Naive thymus-derived CD8-positive, alpha-beta T cell (primary cell): ENCODE measurements around the gene RTP3. TPM values are rescaled to one million over a fixed set of nuclear protein-coding genes. Genes with fewer than 3 reads are reported as not detected.

Experiments used
- ATAC-seq, 2 donors: fragments of 150-1000 bp; cut with Tn5 transposase in 1 of 2; sonication (Bioruptor Pico), chemical (Tn5 transposase) in 1 of 2; 1 replicate in 1 of 2; 2 replicates in 1 of 2; pipeline ENCODE4 v1.10.0; 2021; ENCODE audit warnings: mild to moderate bottlenecking in 2 of 2, moderate library complexity in 2 of 2
- POLR2A ChIA-PET: fragments of 350-600 bp; sonication (Branson Sonifier 250); formaldehyde crosslinking; loops from one replicate; lab custom pipeline; 2021; ENCODE audit warnings: antibody characterized with exemption; lab: Charles Lee
- DNase-seq, 10 donors: peaks; one replicate each; pipeline versions ENCODE4 v3.0.0 to v3.0.0-alpha.2; 2020 to 2022
- H3K27ac Mint-ChIP-seq, 10 donors: one replicate each; pipeline ENCODE4 v1.8.0; 2020 to 2022; ENCODE audit warnings: mild to moderate bottlenecking in 10 of 10, mixed read lengths in 10 of 10, moderate library complexity in 4 of 10, inconsistent platforms in 1 of 10
- H3K27me3 Mint-ChIP-seq, 5 donors: one replicate each; pipeline ENCODE4 v1.8.0; 2021 to 2022; ENCODE audit warnings: mixed read lengths in 5 of 5
- H3K36me3 Mint-ChIP-seq, 3 donors: one replicate each; pipeline ENCODE4 v1.8.0; 2020 to 2022; ENCODE audit warnings: mixed read lengths in 3 of 3, mild to moderate bottlenecking in 2 of 3, inconsistent platforms in 1 of 3
- H3K4me1 Mint-ChIP-seq, 4 donors: one replicate each; pipeline ENCODE4 v1.8.0; 2021 to 2022; ENCODE audit warnings: mixed read lengths in 4 of 4
- H3K4me3 Mint-ChIP-seq, 10 donors: one replicate each; pipeline ENCODE4 v1.8.0; 2020 to 2022; ENCODE audit warnings: mild to moderate bottlenecking in 10 of 10, mixed read lengths in 10 of 10, moderate library complexity in 6 of 10, inconsistent platforms in 1 of 10
- H3K9me3 Mint-ChIP-seq, 9 donors: one replicate each; pipeline ENCODE4 v1.8.0; 2020 to 2022; ENCODE audit warnings: mixed read lengths in 9 of 9, mild to moderate bottlenecking in 3 of 9, inconsistent platforms in 1 of 9, moderate library complexity in 1 of 9
- polyA plus RNA-seq, 3 donors: library from polyadenylated mRNA; unstranded; fragments of 300-500 nt; fragmentation: Illumina TruSeq; gene quantifications; one replicate each; pipeline ENCODE4 v1.2.3, GENCODE V29; 2021
- total RNA-seq, 8 experiments: library from RNA in 2 of 8; stranded (reverse) in 2 of 8; gene quantifications; one replicate each; pipeline ENCODE4 v1.2.3 and lab custom pipeline; 2021 to 2026

Gene RTP3
- total and polyA plus RNA-seq, 5 experiments from 2014 or later: not detected

DNA sequence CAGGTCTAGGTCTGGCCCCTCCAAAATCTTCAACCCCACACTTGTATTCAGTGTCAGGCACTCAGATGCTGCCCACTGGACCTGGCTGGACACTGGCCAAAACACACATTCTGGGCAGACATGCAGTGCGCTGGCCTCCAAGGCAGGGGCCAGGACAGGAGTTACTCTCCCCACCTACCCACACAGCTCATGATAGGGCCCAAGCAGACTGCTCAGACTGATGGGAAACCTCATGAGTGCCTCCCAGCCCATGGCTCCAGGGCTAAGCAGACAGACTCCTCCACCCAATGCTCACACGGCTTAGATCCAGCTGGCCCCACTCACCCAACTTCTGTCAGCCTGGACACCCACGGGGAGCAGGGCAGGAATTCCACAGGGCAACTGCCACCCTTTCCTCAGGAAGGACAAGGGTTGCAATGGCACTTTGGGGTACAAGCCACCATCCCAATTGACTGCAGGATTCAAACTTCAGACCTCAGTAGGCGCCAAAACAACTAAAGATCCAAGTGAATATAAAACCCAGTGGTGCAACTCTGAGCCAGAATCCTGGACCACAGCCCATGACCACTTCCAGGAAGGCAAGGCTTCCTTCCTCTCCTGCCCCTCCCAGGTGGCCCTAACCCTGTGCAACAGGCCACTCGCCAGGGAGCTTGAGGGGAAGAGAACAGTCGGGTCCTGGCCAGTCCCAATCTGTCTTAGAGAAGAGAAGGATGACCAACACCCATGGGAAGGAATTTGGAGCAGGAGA is 34.5 kb upstream of the RTP3 start:
- peaks cover 0 to 6% (median 2%) of the 10 kb centered on the region in 3 donors for H3K36me3 Mint-ChIP-seq
- no peak overlapping the region for H3K4me3 Mint-ChIP-seq
- peak overlapping the region in 1 of 10 donors; percentile 6 for H3K27ac Mint-ChIP-seq

DNA sequence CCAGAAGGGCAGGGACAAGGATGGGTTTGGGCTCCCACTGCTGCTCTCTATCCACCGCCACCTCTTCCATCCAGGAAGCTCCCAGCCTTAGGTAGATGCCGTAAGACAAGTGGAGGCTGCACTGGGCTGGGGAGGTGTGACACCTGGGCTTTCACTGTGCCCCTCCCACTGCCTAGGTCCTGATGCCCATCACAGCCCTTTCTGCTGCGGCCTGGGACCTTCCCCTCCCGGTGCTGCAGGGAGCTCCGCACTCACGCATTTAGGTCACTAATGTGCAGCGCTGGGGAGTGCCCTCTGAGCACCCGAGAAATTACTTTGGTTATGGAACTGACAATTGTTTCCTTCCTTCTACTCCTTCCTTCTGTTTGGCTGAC is 33.9 kb upstream of the RTP3 start:
- peaks cover 20 to 66% (median 45%) of the 10 kb centered on the region in 5 donors for H3K27me3 Mint-ChIP-seq
- ATAC-seq: no peak
- DNase-seq: no peak

More for the DNA sequence above, 34.5 kb upstream of the RTP3 start:
- peaks cover 0 to 7% (median 0%) of the 10 kb centered on the region in 9 donors for H3K9me3 Mint-ChIP-seq
- no peak for DNase-seq
- ATAC-seq: no peak
- H3K4me1 Mint-ChIP-seq: peaks cover 1 to 5% (median 3%) of the 10 kb centered on the region in 4 donors
- POLR2A ChIA-PET: no interaction called here
- H3K27me3 Mint-ChIP-seq: peaks cover 20 to 66% (median 45%) of the 10 kb centered on the region in 5 donors

DNA sequence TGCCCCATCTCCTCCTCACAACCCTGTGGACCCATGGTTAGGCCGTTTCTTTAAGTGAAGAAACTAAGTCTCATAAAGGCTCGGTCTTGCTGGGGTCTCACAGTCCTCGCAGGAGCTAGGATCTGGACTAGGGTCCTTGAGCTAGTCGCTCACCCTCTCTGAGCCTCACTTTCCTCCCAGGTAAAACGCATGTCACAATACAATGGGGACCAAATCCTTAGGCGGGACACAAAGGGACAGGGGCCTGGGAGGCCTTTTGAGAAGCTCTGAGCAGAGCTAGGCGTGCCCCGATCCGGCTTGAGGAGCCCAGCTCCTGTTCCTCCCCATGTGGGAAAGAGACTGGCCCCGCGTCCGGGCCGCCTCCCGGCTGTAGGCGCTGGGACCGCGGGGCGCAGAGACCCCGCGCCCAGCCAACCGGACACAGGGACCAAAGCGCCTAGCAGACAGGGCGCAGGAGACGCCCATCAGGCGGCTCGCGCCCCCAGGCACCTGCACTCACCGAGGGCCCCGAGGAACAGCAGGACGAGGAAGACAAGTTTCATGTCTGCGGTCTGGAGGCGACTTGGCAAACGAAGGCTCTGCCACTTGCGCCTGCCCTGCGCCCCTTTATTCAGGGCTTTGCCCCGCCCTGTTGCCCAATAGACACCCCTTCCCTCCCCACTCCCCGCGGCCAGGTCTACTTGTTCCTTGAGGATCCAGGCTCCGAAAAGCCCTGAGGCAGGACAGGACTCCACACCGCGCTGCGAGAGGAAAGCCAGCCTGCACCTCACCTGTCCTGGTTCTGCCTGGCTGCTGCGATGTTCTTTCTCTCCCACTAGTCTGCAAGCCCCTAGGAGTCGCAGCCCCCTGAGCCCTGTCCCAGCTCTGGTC is 33.2 kb upstream of the RTP3 start, which contains the start of gene LTF:
Gene LTF (minus strand): TSS at position 580 of the 870 bp plus-strand sequence. CDS start 38 bp downstream, at position 542.
- H3K4me3 Mint-ChIP-seq: no peak within 1 kb of the TSS
- peaks cover 0 to 6% (median 2%) of the 10 kb centered on the region in 3 donors for H3K36me3 Mint-ChIP-seq
- peaks cover 16 to 62% (median 45%) of the 10 kb centered on the region in 5 donors for H3K27me3 Mint-ChIP-seq
- POLR2A ChIA-PET: no interaction called here
- H3K9me3 Mint-ChIP-seq: peaks cover 0 to 7% (median 0%) of the 10 kb centered on the region in 9 donors
- no peak within 1 kb of the TSS for H3K27ac Mint-ChIP-seq
- DNase-seq (no peak), ATAC-seq (no peak)
- peaks cover 1 to 5% (median 3%) of the 10 kb centered on the region in 4 donors for H3K4me1 Mint-ChIP-seq

More for the DNA sequence above, 33.9 kb upstream of the RTP3 start:
- peaks cover 0 to 6% (median 2%) of the 10 kb centered on the region in 3 donors for H3K36me3 Mint-ChIP-seq
- POLR2A ChIA-PET: no interaction called here
- no peak overlapping the region for H3K4me3 Mint-ChIP-seq
- H3K9me3 Mint-ChIP-seq: peaks cover 0 to 7% (median 0%) of the 10 kb centered on the region in 9 donors
- no peak overlapping the region for H3K27ac Mint-ChIP-seq
- H3K4me1 Mint-ChIP-seq: peaks cover 1 to 5% (median 3%) of the 10 kb centered on the region in 4 donors

DNA sequence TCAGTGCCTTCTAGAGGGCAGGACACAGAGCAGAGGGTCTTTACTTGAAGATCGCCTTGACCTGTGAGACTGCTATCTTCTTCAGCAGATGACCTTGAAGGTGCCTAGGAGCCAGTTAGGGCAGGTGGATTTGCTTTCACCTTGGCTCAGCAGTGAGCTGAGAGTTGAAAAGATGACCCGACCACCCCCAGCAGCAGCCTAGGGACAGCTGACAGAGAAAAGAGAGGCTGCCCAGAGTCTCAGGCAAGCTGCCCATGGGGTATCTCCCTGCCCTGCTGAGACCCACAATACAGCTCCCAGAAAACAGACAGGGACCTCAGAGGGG is 32.6 kb upstream of the RTP3 start:
- H3K9me3 Mint-ChIP-seq: peaks cover 0 to 7% (median 0%) of the 10 kb centered on the region in 9 donors
- peaks cover 0 to 6% (median 2%) of the 10 kb centered on the region in 3 donors for H3K36me3 Mint-ChIP-seq
- POLR2A ChIA-PET: interaction anchor here (0.5 kb wide), 1 partner anchor 369 kb away, joined by 3 read pairs; no protein-coding TSS in a partner anchor
- H3K4me3 Mint-ChIP-seq: no peak overlapping the region
- peaks cover 1 to 5% (median 3%) of the 10 kb centered on the region in 4 donors for H3K4me1 Mint-ChIP-seq
- ATAC-seq (no peak), DNase-seq (no peak)
- H3K27me3 Mint-ChIP-seq: peaks cover 16 to 60% (median 39%) of the 10 kb centered on the region in 5 donors
- H3K27ac Mint-ChIP-seq: no peak overlapping the region

DNA sequence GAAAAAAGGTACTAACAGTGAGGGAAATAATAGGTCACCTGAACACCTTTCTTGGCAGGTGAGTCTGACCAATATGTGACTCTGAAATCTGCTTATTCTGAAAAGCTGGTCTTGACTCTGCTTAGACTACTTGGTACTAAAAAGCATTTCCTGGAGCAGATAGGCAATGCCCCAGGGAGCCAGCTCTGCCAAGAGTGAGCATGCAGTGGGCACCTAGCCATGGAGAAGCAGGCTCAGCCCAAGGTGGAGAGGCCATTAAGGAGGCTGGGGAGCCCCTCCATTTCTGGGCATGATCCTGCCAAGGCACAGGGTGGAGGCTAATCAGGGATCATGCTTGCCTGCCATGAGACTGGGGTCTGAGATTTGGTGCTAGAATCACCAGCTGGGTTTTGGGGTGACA is 31.5 kb upstream of the RTP3 start:
- Mint-ChIP-seq H3K4me3 (no peak overlapping the region), H3K36me3 (peaks cover 0 to 2% (median 0%) of the 10 kb centered on the region in 3 donors), H3K9me3 (peaks cover 0 to 3% (median 0%) of the 10 kb centered on the region in 9 donors), H3K27me3 (peaks cover 16 to 59% (median 39%) of the 10 kb centered on the region in 5 donors), H3K27ac (no peak overlapping the region), H3K4me1 (peaks cover 1 to 5% (median 3%) of the 10 kb centered on the region in 4 donors)
- POLR2A ChIA-PET: no interaction called here
- DNase-seq (no peak), ATAC-seq (no peak)

DNA sequence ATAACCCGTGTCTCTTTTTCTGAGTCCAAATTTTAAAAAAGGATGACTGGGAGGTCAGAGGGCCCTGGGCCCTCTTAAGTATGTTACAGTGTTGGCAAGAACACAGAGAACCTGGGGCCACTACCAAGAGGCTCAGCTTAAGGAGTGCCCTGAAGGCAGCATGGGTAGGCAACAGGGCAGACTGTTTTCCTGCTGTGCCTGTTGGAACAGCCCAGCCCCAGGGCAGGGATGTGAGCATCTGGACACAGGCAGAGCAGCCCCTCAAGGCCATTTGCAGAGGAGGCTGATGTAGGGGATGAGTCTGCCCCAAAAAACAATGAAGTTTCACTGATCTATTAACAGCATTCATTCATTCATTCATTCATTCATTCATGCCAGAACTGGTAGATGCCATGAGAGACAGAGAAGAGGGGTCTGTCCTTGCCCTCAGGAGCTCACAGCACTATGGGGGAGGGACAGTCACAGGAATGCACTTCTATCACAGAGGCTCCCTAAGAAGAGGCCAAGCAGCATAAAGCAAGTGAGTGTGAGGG is 30.8 kb upstream of the RTP3 start:
- Mint-ChIP-seq H3K9me3 (peaks cover 0 to 3% (median 0%) of the 10 kb centered on the region in 9 donors), H3K36me3 (no peaks in the 10 kb centered on the region)
- DNase-seq: no peak

DNA sequence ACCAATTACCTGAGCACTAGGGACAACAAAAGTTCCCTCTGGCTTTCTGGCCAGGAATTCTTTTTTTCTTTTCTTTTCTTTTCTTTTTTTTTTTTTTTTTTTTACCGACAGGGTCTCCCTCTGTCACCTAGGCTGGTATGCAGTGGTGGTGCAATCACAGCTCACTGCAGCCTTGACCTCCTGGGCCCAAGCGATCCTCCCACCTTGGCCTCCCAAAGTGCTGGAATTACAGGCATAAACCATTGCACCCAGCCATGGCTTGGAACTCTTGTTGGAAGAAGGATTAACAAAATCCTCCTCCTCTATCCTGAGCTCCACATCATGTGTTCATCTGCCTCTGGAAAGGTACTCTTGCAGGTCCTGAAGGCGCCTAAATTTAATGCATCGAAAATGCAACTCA is 30.2 kb upstream of the RTP3 start:
- peaks cover 0 to 3% (median 0%) of the 10 kb centered on the region in 9 donors for H3K9me3 Mint-ChIP-seq
- H3K27me3 Mint-ChIP-seq: peaks cover 13 to 58% (median 38%) of the 10 kb centered on the region in 5 donors
- DNase-seq: no peak
- no peak for ATAC-seq
- no peak overlapping the region for H3K4me3 Mint-ChIP-seq
- POLR2A ChIA-PET: no interaction called here
- peaks cover 1 to 5% (median 3%) of the 10 kb centered on the region in 4 donors for H3K4me1 Mint-ChIP-seq
- H3K27ac Mint-ChIP-seq: no peak overlapping the region
- no peaks in the 10 kb centered on the region for H3K36me3 Mint-ChIP-seq

More for the DNA sequence above, 30.8 kb upstream of the RTP3 start:
- POLR2A ChIA-PET: no interaction called here
- Mint-ChIP-seq H3K4me1 (peaks cover 1 to 5% (median 3%) of the 10 kb centered on the region in 4 donors), H3K27me3 (peaks cover 15 to 62% (median 41%) of the 10 kb centered on the region in 5 donors), H3K4me3 (no peak overlapping the region), H3K27ac (peak overlapping the region in 1 of 10 donors; percentile 19)
- no peak for ATAC-seq

DNA sequence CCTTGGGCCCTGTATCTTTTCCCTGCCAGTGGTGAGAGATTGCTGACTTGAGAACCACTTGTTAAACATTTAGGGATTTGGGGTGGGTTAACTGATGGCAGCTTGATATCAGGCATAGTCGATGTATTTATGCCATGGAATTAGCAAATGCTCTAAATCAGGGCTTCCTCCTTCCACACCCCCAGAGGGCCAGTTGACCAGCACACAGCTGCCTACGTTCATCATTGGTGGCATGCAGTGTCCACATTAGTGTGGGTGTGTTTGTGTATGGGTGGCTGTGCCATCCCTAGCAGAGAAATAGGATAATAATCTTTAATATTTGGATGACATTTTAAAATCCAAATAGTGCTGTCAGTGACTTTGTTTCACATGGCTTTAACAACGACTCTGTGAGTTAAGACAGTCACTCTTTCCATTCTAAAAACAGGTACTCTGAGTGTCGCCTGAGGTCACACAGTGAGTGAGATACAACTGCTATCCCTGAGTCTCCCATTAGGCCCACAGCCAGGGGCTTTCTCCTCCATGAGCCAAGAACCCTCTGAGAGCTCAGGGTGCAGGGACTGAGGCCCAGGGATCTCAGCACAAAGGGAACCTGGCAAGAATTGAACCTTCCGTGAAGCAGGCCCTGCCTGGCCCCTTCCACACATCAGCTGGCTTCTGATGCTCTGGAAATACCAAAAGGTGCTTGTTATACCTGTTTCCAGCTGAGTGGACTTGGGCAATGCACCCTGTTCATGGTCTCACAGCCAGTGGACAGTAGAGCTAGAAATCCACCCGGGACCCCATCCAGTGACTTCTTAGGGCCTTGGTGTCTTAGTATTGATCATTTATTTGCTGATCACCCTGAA is 28.8 kb upstream of the RTP3 start:
- H3K36me3 Mint-ChIP-seq: no peaks in the 10 kb centered on the region
- POLR2A ChIA-PET: no interaction called here
- H3K4me1 Mint-ChIP-seq: peaks cover 1 to 4% (median 3%) of the 10 kb centered on the region in 4 donors
- no peak overlapping the region for H3K4me3 Mint-ChIP-seq
- ATAC-seq (no peak), DNase-seq (no peak)
- H3K27ac Mint-ChIP-seq: no peak overlapping the region
- peaks cover 16 to 58% (median 31%) of the 10 kb centered on the region in 5 donors for H3K27me3 Mint-ChIP-seq
- peaks cover 0 to 5% (median under 1%) of the 10 kb centered on the region in 9 donors for H3K9me3 Mint-ChIP-seq

DNA sequence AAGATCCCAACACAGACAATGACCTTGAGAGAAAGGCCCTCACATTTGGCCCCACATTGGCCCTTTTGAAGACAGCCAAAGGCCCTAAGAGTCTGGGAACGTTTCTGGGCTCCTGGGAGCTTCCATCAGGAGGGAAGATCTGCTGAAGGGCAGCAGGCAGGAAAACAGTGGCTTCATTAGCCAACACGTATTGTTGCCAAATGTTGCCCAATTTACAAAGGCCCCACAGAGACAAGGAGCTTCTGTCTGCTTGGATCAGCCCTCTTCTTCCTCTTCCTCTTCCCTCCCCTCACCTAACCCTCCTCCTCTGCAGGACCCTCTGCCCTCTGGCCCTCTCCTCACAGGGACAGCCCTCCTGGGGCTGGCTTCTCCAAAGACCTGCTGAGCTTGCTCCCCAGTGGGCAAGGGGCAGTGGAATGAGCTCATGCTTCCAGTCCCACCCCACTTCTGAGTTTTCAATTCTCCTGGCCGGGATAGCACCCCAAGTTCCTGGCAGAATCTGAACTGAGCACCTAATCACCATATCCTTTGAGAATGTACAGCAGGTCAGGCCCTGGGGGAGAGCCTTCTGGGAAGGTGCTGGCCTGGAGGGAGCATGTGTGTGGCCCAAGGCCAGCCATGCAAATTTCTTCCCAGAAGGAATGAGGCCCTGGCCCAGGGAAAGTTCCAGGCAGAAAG is 28.0 kb upstream of the RTP3 start:
- ATAC-seq: no peak

DNA sequence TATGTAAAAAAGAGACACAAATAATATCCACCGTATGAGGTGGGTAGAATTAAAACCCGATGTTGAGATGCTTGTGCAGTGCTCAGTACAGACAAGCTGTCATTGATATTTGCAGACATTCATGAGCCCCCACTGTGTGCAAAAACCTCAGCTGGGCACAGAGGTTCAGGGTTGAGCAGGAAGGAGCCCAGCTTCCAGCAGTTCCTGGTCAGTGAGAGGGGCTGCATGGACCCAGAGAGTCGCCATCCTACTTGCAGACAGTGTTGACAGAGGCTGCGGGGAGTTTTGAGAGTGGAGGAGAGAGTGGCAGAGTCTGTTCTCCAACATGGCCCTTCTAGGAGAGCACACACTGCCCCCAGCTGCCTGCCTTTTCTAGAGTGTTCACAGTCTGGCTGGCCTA is 26.9 kb upstream of the RTP3 start:
- ATAC-seq (no peak), DNase-seq (no peak)
- Mint-ChIP-seq H3K9me3 (peaks cover 3 to 23% (median 15%) of the 10 kb centered on the region in 9 donors), H3K4me3 (no peak overlapping the region), H3K4me1 (no peaks in the 10 kb centered on the region), H3K27me3 (peaks cover 7 to 42% (median 22%) of the 10 kb centered on the region in 5 donors), H3K36me3 (peaks cover 0 to 14% (median 0%) of the 10 kb centered on the region in 3 donors), H3K27ac (no peak overlapping the region)
- POLR2A ChIA-PET: no interaction called here

More for the DNA sequence above, 28.0 kb upstream of the RTP3 start:
- no peak for DNase-seq
- Mint-ChIP-seq H3K4me3 (no peak overlapping the region), H3K27ac (no peak overlapping the region), H3K27me3 (peaks cover 12 to 52% (median 28%) of the 10 kb centered on the region in 5 donors), H3K9me3 (peaks cover 3 to 13% (median 7%) of the 10 kb centered on the region in 9 donors), H3K36me3 (peaks cover 0 to 7% (median 0%) of the 10 kb centered on the region in 3 donors), H3K4me1 (peaks cover 0 to 2% (median 0%) of the 10 kb centered on the region in 4 donors)
- POLR2A ChIA-PET: no interaction called here

DNA sequence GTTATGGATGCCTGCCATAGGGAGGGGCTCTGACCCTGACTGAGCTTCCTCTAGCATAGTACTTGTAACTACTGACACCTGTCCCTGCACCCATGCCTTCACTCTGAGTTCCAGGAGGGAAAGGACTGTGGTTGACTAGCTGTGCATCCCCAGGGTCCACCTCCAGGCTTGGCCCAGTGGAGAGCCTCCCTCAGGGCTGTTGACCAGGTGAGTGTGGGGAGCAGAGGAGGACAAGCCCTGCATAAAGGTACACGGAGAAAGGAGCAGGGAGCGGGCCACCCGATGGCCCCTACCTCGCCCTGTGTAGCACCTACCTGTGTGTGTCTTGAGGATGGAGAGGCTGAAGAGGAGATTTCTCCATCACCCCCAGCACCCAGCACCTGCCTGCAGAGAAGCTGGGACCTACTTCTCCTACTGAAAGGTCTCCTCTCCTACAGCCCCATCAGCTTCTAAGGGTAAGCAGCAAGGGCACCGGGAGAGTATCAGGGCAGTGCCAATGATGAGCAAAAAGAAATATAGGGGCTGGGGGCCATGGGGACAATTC is 26.3 kb upstream of the RTP3 start:
- Mint-ChIP-seq H3K4me3 (no peak overlapping the region), H3K9me3 (peaks cover 3 to 24% (median 15%) of the 10 kb centered on the region in 9 donors), H3K27ac (no peak overlapping the region), H3K4me1 (no peaks in the 10 kb centered on the region), H3K27me3 (peaks cover 7 to 36% (median 17%) of the 10 kb centered on the region in 5 donors), H3K36me3 (peaks cover 0 to 14% (median 0%) of the 10 kb centered on the region in 3 donors)
- no peak for ATAC-seq
- POLR2A ChIA-PET: no interaction called here
- DNase-seq: no peak
